ENCODE results near the gene SMIM43. TPM values are rescaled to one million over a fixed set of nuclear protein-coding genes. Genes with fewer than 3 reads are reported as not detected.

SMIM43 gene
- total RNA-seq, 2 experiments from 2014 or later: not detected

DNA sequence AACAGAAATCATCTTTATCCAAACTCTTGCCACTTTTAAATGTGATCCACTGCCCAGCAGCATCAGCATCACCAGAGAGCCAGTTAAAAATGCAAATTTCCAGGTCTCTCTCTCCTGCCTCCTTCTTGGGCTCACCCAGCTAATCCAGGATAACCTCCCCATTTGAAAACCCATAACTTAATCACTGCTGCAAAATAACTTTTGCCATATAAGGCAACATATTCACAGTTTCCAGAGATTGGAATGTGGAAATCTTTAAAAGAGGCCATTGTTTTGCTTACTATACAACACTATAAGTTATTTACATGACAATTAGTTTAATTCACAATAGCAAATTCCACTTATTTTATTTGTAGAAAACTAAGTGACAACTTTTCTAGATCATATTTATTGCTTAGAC, 31.3 kb upstream of the SMIM43 start:
- intact Hi-C loops (cut with micrococcal nuclease): no loop called here
- H3K27ac Mint-ChIP-seq: no peak overlapping the region
- CTCF ChIA-PET: interaction anchor here (1.6 kb wide), 1 partner anchor 26 kb away, joined by 3 read pairs; no protein-coding TSS in a partner anchor

DNA sequence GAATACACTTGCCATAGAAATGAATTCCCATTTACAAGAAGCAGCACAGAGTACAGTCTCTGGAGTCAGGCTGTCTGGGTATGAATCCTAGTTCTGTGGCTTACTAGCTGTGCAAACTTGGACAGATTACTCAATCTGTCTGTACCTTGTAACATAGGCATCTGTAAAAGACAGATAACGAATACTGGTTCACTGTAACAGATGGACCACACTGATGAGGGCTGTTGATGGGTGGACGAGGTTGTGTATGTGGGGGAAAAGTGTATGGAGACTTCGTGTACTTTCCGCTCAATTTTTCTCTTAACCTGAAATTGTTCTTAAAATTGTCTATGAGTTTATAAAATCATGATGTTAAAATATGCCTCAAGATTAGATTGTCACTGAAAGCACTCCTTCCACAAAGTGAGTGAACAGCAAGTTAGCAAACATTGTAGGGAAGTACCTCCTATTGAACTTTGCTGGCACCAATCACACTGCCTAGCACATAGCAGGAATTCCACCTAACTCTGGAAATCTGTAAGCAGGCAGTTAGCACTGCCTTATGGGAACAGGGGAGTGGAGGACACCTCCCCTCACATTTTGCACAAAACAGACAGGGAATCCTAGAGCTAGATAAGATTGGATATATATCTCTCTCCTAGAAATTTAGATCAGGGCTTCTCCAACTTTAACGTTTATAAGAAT, 29.7 kb upstream of the SMIM43 start:
- H3K27me3 Mint-ChIP-seq: peaks cover 11% of the 10 kb centered on the region
- no peak overlapping the region for H3K27ac Mint-ChIP-seq
- intact Hi-C loops (cut with micrococcal nuclease): no loop called here
- H3K4me1 Mint-ChIP-seq (ENCODE audit: low read depth): peaks cover 18% of the 10 kb centered on the region
- no peaks in the 10 kb centered on the region for H3K36me3 Mint-ChIP-seq (ENCODE audit: low read depth)
- no peak overlapping the region for H3K4me3 Mint-ChIP-seq
- H3K9me3 Mint-ChIP-seq: no peaks in the 10 kb centered on the region
- ATAC-seq: no peak
- ChIA-PET CTCF (interaction anchor here (0.6 kb wide), 1 partner anchor 98 kb away, joined by 3 read pairs; the partner anchor contains the start of gene ANXA5), POLR2A (no interaction called here)
- TF ChIP-seq, protein P1, sequence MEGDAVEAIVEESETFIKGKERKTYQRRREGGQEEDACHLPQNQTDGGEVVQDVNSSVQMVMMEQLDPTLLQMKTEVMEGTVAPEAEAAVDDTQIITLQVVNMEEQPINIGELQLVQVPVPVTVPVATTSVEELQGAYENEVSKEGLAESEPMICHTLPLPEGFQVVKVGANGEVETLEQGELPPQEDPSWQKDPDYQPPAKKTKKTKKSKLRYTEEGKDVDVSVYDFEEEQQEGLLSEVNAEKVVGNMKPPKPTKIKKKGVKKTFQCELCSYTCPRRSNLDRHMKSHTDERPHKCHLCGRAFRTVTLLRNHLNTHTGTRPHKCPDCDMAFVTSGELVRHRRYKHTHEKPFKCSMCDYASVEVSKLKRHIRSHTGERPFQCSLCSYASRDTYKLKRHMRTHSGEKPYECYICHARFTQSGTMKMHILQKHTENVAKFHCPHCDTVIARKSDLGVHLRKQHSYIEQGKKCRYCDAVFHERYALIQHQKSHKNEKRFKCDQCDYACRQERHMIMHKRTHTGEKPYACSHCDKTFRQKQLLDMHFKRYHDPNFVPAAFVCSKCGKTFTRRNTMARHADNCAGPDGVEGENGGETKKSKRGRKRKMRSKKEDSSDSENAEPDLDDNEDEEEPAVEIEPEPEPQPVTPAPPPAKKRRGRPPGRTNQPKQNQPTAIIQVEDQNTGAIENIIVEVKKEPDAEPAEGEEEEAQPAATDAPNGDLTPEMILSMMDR (IDR thresholded peaks at IDR 0.05): no peak
- no peak for DNase-seq

More for the DNA sequence above, 31.3 kb upstream of the SMIM43 start:
- Mint-ChIP-seq H3K27me3 (peaks cover 11% of the 10 kb centered on the region), H3K4me1 (ENCODE audit: low read depth) (peaks cover 31% of the 10 kb centered on the region), H3K9me3 (no peaks in the 10 kb centered on the region), H3K36me3 (ENCODE audit: low read depth) (no peaks in the 10 kb centered on the region), H3K4me3 (no peak overlapping the region)
- POLR2A ChIA-PET: no interaction called here
- DNase-seq: no peak
- TF ChIP-seq, protein P1 (IDR thresholded peaks at IDR 0.05): no peak
- ATAC-seq: no peak

DNA sequence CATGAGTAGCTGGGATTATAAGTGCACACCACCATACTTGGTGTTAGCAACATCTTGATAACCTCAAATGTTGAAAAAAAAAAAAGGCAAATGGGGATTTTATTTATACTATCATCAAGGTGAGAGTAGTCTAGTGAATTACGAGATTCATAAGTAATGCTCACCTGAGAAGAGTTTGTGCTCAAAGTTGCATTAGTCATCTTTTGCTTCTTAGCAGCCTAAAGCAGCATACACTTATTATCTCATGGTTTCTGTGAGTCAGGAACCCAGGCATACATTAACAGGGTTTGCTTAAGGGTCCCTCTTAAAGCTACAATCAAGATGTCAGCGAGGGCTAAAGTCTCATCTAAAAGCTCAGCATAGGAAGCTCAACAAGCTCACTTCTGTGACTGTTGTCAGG, 28.0 kb upstream of the SMIM43 start:
- DNase-seq (no peak), ATAC-seq (no peak)
- TF ChIP-seq, protein P1 (IDR thresholded peaks at IDR 0.05): no peak
- Mint-ChIP-seq H3K36me3 (ENCODE audit: low read depth) (no peaks in the 10 kb centered on the region), H3K4me3 (no peak overlapping the region), H3K9me3 (no peaks in the 10 kb centered on the region), H3K27me3 (peaks cover 23% of the 10 kb centered on the region), H3K27ac (no peak overlapping the region), H3K4me1 (ENCODE audit: low read depth) (peaks cover 14% of the 10 kb centered on the region)
- ChIA-PET POLR2A (interaction anchor here (1.0 kb wide), 1 partner anchor 11 kb away, joined by 4 read pairs; no protein-coding TSS in a partner anchor), CTCF (no interaction called here)
- intact Hi-C loops (cut with micrococcal nuclease): no loop called here

DNA sequence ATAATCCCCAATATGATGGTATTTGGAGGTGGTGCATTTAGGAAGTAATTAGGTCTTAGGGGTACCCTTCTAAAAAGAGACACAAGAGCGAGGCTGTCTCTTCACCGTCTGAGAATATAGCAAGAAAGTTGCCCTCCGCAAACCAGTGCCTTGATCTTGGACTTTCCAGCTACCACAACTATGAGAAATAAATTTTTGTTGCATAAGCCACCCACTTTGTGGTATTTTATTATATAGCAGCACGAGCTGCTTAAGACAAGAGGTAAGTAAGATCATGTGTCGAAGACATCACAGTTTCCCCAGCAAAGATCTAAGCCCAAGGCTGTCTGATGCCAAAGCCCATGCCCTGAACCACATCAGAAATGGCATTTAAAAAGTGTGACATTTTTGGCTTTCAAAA, 26.5 kb upstream of the SMIM43 start:
- no peak overlapping the region for H3K27ac Mint-ChIP-seq

DNA sequence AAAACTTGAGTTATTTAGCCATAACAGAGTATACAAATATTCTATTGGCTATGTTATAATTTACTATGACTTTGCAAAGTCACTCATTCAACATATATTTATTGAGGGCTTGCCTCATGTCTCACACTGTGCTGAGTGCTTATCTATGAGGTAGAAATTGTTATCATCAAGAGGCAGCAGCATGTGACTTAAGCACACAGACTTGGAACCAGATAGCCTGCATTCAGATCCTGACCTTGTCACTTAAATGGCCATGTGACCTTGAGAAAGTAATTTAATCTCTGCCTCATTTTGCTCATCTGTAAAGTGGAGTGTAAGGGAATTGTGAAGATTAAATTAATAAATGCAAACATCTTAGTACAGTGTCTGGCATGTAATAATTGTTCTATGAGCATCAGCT, 26.0 kb upstream of the SMIM43 start:
- DNase-seq (no peak), ATAC-seq (no peak)
- Mint-ChIP-seq H3K9me3 (no peaks in the 10 kb centered on the region), H3K27me3 (peaks cover 25% of the 10 kb centered on the region), H3K4me1 (ENCODE audit: low read depth) (peaks cover 12% of the 10 kb centered on the region), H3K27ac (no peak overlapping the region), H3K4me3 (no peak overlapping the region), H3K36me3 (ENCODE audit: low read depth) (no peaks in the 10 kb centered on the region)
- TF ChIP-seq, protein P1 (IDR thresholded peaks at IDR 0.05): no peak
- ChIA-PET POLR2A (no interaction called here), CTCF (no interaction called here)
- intact Hi-C loops (cut with micrococcal nuclease): no loop called here

More for the DNA sequence above, 26.5 kb upstream of the SMIM43 start:
- ATAC-seq (no peak), DNase-seq (no peak)
- TF ChIP-seq, protein P1 (IDR thresholded peaks at IDR 0.05): no peak
- Mint-ChIP-seq H3K27me3 (peaks cover 25% of the 10 kb centered on the region), H3K9me3 (no peaks in the 10 kb centered on the region), H3K4me1 (ENCODE audit: low read depth) (peaks cover 14% of the 10 kb centered on the region), H3K4me3 (no peak overlapping the region), H3K36me3 (ENCODE audit: low read depth) (no peaks in the 10 kb centered on the region)
- CTCF ChIA-PET: no interaction called here
- intact Hi-C loops (cut with micrococcal nuclease): no loop called here
- POLR2A ChIA-PET: no interaction called here

Data from activated CD8-positive, alpha-beta T cell treated with anti-CD3 and anti-CD28 coated beads for 36 hours (primary cell).